CD4-positive, CD25-positive, alpha-beta regulatory T cell (primary cell): ENCODE measurements around the gene CEP112. TPM values are rescaled to one million over a fixed set of nuclear protein-coding genes. Genes with fewer than 3 reads are reported as not detected.

Experiments used
- ATAC-seq, 2 donors: fragments of 150-1000 bp; cut with Tn5 transposase; one replicate each; pipeline ENCODE4 v1.10.0; 2021; ENCODE audit warnings: low read depth in 2 of 2, moderate number of reproducible peaks in 2 of 2, moderate library complexity in 1 of 2
- DNase-seq, 3 donors: peaks; one replicate each; pipeline versions ENCODE4 v3.0.0 to v3.0.0-alpha.2; 2012 to 2022; ENCODE audit warnings: mixed read lengths in 1 of 3
- H3K27ac ChIP-seq: one replicate; pipeline ENCODE4 v1.7.0; 2013; ENCODE audit warnings: mild to moderate bottlenecking, low read length; ENCODE audit not compliant: insufficient read depth, poor library complexity, severe bottlenecking
- H3K27me3 ChIP-seq: one replicate; pipeline ENCODE4 v1.7.0; 2013; ENCODE audit warnings: low read length; ENCODE audit not compliant: control insufficient read depth, insufficient read depth
- H3K36me3 ChIP-seq: one replicate; pipeline ENCODE4 v1.7.0; 2013; ENCODE audit warnings: mild to moderate bottlenecking, low read length, moderate library complexity; ENCODE audit not compliant: control insufficient read depth, insufficient read depth
- H3K4me1 ChIP-seq: 2 replicates; pipeline ENCODE4 v1.7.0; 2013; ENCODE audit warnings: mild to moderate bottlenecking, low read length; ENCODE audit not compliant: insufficient read depth, control insufficient read depth, poor library complexity, severe bottlenecking
- H3K4me3 ChIP-seq: one replicate; pipeline ENCODE4 v1.7.0; 2013; ENCODE audit warnings: low read depth, mild to moderate bottlenecking, low read length, moderate library complexity
- H3K9me3 ChIP-seq, 2 experiments: 1 replicate in 1 of 2; 2 replicates in 1 of 2; pipeline ENCODE4 v1.7.0; 2013; ENCODE audit warnings: low read length in 2 of 2, mild to moderate bottlenecking in 1 of 2, moderate library complexity in 1 of 2; ENCODE audit not compliant: control insufficient read depth in 2 of 2
- H3K27ac Mint-ChIP-seq, 3 donors: one replicate each; pipeline ENCODE4 v1.8.0; 2020 to 2022; ENCODE audit warnings: mild to moderate bottlenecking in 3 of 3, mixed read lengths in 3 of 3, moderate library complexity in 2 of 3
- H3K27me3 Mint-ChIP-seq: one replicate; pipeline ENCODE4 v1.8.0; 2022; ENCODE audit warnings: mild to moderate bottlenecking, mixed read lengths
- H3K36me3 Mint-ChIP-seq: one replicate; pipeline ENCODE4 v1.8.0; 2020; ENCODE audit warnings: mixed read lengths
- H3K4me1 Mint-ChIP-seq, 4 donors: one replicate each; pipeline ENCODE4 v1.8.0; 2020 to 2022; ENCODE audit warnings: mixed read lengths in 4 of 4, mild to moderate bottlenecking in 1 of 4
- H3K4me3 Mint-ChIP-seq, 4 donors: one replicate each; pipeline ENCODE4 v1.8.0; 2020 to 2022; ENCODE audit warnings: mild to moderate bottlenecking in 4 of 4, mixed read lengths in 4 of 4, moderate library complexity in 3 of 4
- H3K9me3 Mint-ChIP-seq, 7 donors: one replicate each; pipeline ENCODE4 v1.8.0; 2020 to 2022; ENCODE audit warnings: mixed read lengths in 7 of 7, mild to moderate bottlenecking in 3 of 7, moderate library complexity in 2 of 7
- polyA plus RNA-seq, 4 donors: library from polyadenylated mRNA; unstranded; fragments of 300-500 nt; fragmentation: Illumina TruSeq; gene quantifications; one replicate each; pipeline ENCODE4 v1.2.3, GENCODE V29; 2021
- total RNA-seq: library from RNA; stranded (reverse); gene quantifications from one replicate; pipeline ENCODE4 v1.2.3, GENCODE V29; 2022

CEP112 gene
- total and polyA plus RNA-seq, 5 donors from 2014 or later, result 0.15 to 2.3 (median 0.54) TPM; not detected in 1

- Histone ChIP-seq H3K27ac (no peak overlapping the region), H3K9me3 (no peaks in the 10 kb centered on the region), H3K36me3 (no peaks in the 10 kb centered on the region), H3K4me3 (no peak overlapping the region), H3K27me3 (peaks cover 4% of the 10 kb centered on the region), H3K4me1 (no peaks in the 10 kb centered on the region)
- Mint-ChIP-seq H3K4me3 (no peak overlapping the region), H3K4me1 (peaks cover 0 to 4% (median 0%) of the 10 kb centered on the region in 4 donors), H3K27me3 (peaks cover 25% of the 10 kb centered on the region), H3K27ac (no peak overlapping the region), H3K36me3 (peaks cover 3% of the 10 kb centered on the region), H3K9me3 (peaks cover 0 to 4% (median 0%) of the 10 kb centered on the region in 7 donors)
- DNase-seq, result no peak
- no peak for ATAC-seq
These were observed 38.0 kb upstream of the CEP112 start for GRCh38 chr17:66229783-66230538.

- peaks cover 0 to 4% (median 0%) of the 10 kb centered on the region in 4 donors for H3K4me1 Mint-ChIP-seq
- Histone ChIP-seq H3K9me3 (no peaks in the 10 kb centered on the region), H3K36me3 (no peaks in the 10 kb centered on the region), H3K27ac (no peak within 1 kb of the TSS), H3K4me1 (no peaks in the 10 kb centered on the region), H3K27me3 (peaks cover 4% of the 10 kb centered on the region), H3K4me3 (no peak within 1 kb of the TSS)
- H3K4me3 Mint-ChIP-seq, result no peak within 1 kb of the TSS
- no peak within 1 kb of the TSS for H3K27ac Mint-ChIP-seq
- peaks cover 3% of the 10 kb centered on the region for H3K36me3 Mint-ChIP-seq
- peaks cover 0 to 4% (median 0%) of the 10 kb centered on the region in 7 donors for H3K9me3 Mint-ChIP-seq
- no peak for ATAC-seq
- peaks cover 26% of the 10 kb centered on the region for H3K27me3 Mint-ChIP-seq
- DNase-seq, result no peak
These were observed 37.2 kb upstream of the CEP112 start, which contains the start of gene APOH for GRCh38 chr17:66228887-66229782. Gene APOH (minus strand): TSS chr17:66229415. CDS start chr17:66229379, 36 bp downstream.

GRCh38 chr17:66227212-66228045, 35.5 kb upstream of the CEP112 start:
- ATAC-seq, result no peak
- Mint-ChIP-seq H3K27me3 (peaks cover 26% of the 10 kb centered on the region), H3K27ac (no peak overlapping the region), H3K4me3 (no peak overlapping the region), H3K4me1 (no peaks in the 10 kb centered on the region), H3K9me3 (peaks cover 0 to 4% (median 0%) of the 10 kb centered on the region in 7 donors), H3K36me3 (peaks cover 3% of the 10 kb centered on the region)
- Histone ChIP-seq H3K36me3 (no peaks in the 10 kb centered on the region), H3K9me3 (no peaks in the 10 kb centered on the region), H3K27ac (no peak overlapping the region), H3K4me1 (no peaks in the 10 kb centered on the region), H3K27me3 (peaks cover 5% of the 10 kb centered on the region), H3K4me3 (no peak overlapping the region)
- DNase-seq, result no peak

- H3K27ac Mint-ChIP-seq, result no peak overlapping the region
These were observed 30.9 kb upstream of the CEP112 start for GRCh38 chr17:66222798-66223350.

GRCh38 chr17:66221755-66222530, 30.0 kb upstream of the CEP112 start:
- no peak for DNase-seq
- Mint-ChIP-seq H3K27me3 (peaks cover 12% of the 10 kb centered on the region), H3K36me3 (peaks cover 3% of the 10 kb centered on the region), H3K4me1 (no peaks in the 10 kb centered on the region), H3K4me3 (no peak overlapping the region), H3K9me3 (peaks cover 0 to 5% (median 0%) of the 10 kb centered on the region in 7 donors), H3K27ac (no peak overlapping the region)
- Histone ChIP-seq H3K27me3 (peaks cover 2% of the 10 kb centered on the region), H3K4me1 (no peaks in the 10 kb centered on the region), H3K27ac (no peak overlapping the region), H3K4me3 (no peak overlapping the region), H3K36me3 (no peaks in the 10 kb centered on the region), H3K9me3 (no peaks in the 10 kb centered on the region)
- no peak for ATAC-seq

More at GRCh38 chr17:66222798-66223350, 30.9 kb upstream of the CEP112 start:
- Mint-ChIP-seq H3K4me3 (no peak overlapping the region), H3K27me3 (peaks cover 5% of the 10 kb centered on the region), H3K36me3 (peaks cover 3% of the 10 kb centered on the region), H3K4me1 (no peaks in the 10 kb centered on the region), H3K9me3 (peaks cover 0 to 5% (median 0%) of the 10 kb centered on the region in 7 donors)
- Histone ChIP-seq H3K4me1 (no peaks in the 10 kb centered on the region), H3K4me3 (no peak overlapping the region), H3K36me3 (no peaks in the 10 kb centered on the region), H3K27me3 (peaks cover 5% of the 10 kb centered on the region), H3K27ac (no peak overlapping the region), H3K9me3 (no peaks in the 10 kb centered on the region)
- ATAC-seq (no peak), DNase-seq (no peak)

GRCh38 chr17:66221343-66221742, 29.4 kb upstream of the CEP112 start:
- Histone ChIP-seq H3K36me3 (no peaks in the 10 kb centered on the region), H3K27me3 (peaks cover 2% of the 10 kb centered on the region), H3K4me3 (no peak overlapping the region), H3K9me3 (no peaks in the 10 kb centered on the region), H3K27ac (no peak overlapping the region), H3K4me1 (no peaks in the 10 kb centered on the region)
- Mint-ChIP-seq H3K27me3 (peaks cover 13% of the 10 kb centered on the region), H3K27ac (no peak overlapping the region), H3K9me3 (peaks cover 0 to 5% (median 0%) of the 10 kb centered on the region in 7 donors), H3K36me3 (peaks cover 3% of the 10 kb centered on the region), H3K4me3 (no peak overlapping the region), H3K4me1 (no peaks in the 10 kb centered on the region)
- DNase-seq (no peak), ATAC-seq (no peak)
